HEK293 (cell line): ENCODE measurements around the gene MCTP1.

Source experiments
- CTCF ChIA-PET: fragments of 350-600 bp; formaldehyde crosslinking; extraction: SDS; loops from one replicate; lab custom pipeline; 2021; ENCODE audit warnings: antibody characterized with exemption; lab: Yijun Ruan, JAX
- POLR2A ChIA-PET: fragments of 300-600 bp; formaldehyde crosslinking; extraction: SDS; loops from one replicate; lab custom pipeline; 2020; ENCODE audit warnings: antibody characterized with exemption, inconsistent platforms; lab: Yijun Ruan, JAX
- H3K27ac ChIP-seq: fragments of 200-500 bp; sonication (Bioruptor generic); 2 replicates; pipeline ENCODE4 v1.5.1; 2014; ENCODE audit warnings: low read depth, low read length, control low read depth, inconsistent platforms; ENCODE audit errors: extremely low read depth
- H3K36me3 ChIP-seq, 2 experiments: fragments of 200-500 bp in 1 of 2; sonication (Bioruptor generic) in 1 of 2; 1 replicate in 1 of 2; 2 replicates in 1 of 2; pipeline ENCODE4 v1.5.1; 2014 to 2017; ENCODE audit warnings: inconsistent platforms in 2 of 2, low read length in 2 of 2; ENCODE audit not compliant: control insufficient read depth in 2 of 2, insufficient read depth in 1 of 2
- H3K4me1 ChIP-seq: fragments of 200-500 bp; sonication (Bioruptor generic); 2 replicates; pipeline ENCODE4 v1.5.1; 2014; ENCODE audit warnings: mild to moderate bottlenecking, low read length, inconsistent platforms; ENCODE audit not compliant: control insufficient read depth, insufficient read depth
- H3K4me3 ChIP-seq: 2 replicates; pipeline ENCODE4 v1.5.1; 2011; ENCODE audit warnings: low read depth, mild to moderate bottlenecking, control low read depth, low read length, moderate library complexity
- H3K9me3 ChIP-seq: fragments of 200-500 bp; sonication (Bioruptor generic); 2 replicates; pipeline ENCODE4 v1.5.1; 2014; ENCODE audit warnings: low read depth, low read length, inconsistent platforms; ENCODE audit not compliant: control insufficient read depth, insufficient read depth
- OVOL3 ChIP-seq: fragments of 450-650 bp; formaldehyde crosslinking; IDR thresholded peaks from 2 replicates; pipeline ENCODE4 v1.5.1; 2016; ENCODE audit warnings: missing biosample characterization, missing genetic modification characterization
- PRDM1 ChIP-seq: fragments of 450-650 bp; formaldehyde crosslinking; IDR thresholded peaks from 2 replicates; pipeline ENCODE4; 2016; ENCODE audit warnings: missing biosample characterization, missing genetic modification characterization
- TCF7L2 ChIP-seq: IDR thresholded peaks from 2 replicates; pipeline ENCODE4 v1.6.1; 2011; ENCODE audit warnings: low read depth, mild to moderate bottlenecking, inconsistent platforms, low read length, moderate library complexity, borderline replicate concordance
- ZBTB20 ChIP-seq: fragments of 450-650 bp; formaldehyde crosslinking; IDR thresholded peaks from 2 replicates; pipeline ENCODE4 v1.5.1; 2016; ENCODE audit warnings: missing biosample characterization, missing genetic modification characterization
- ZFHX2 ChIP-seq: fragments of 450-650 bp; formaldehyde crosslinking; conservative IDR thresholded peaks from 2 replicates; pipeline ENCODE4 v1.5.1; 2016; ENCODE audit warnings: missing biosample characterization, missing genetic modification characterization
- ZFP69B ChIP-seq: fragments of 450-650 bp; formaldehyde crosslinking; IDR thresholded peaks from 2 replicates; pipeline ENCODE4 v1.5.1; 2016; ENCODE audit warnings: missing biosample characterization, missing genetic modification characterization
- ZNF175 ChIP-seq: fragments of 450-650 bp; formaldehyde crosslinking; IDR thresholded peaks from 2 replicates; pipeline ENCODE4 v1.5.1; 2016; ENCODE audit warnings: missing biosample characterization, missing genetic modification characterization
- ZNF214 ChIP-seq: fragments of 450-650 bp; formaldehyde crosslinking; IDR thresholded peaks from 2 replicates; pipeline ENCODE4 v1.5.1; 2017; ENCODE audit warnings: missing biosample characterization, mild to moderate bottlenecking, missing genetic modification characterization, borderline replicate concordance
- ZNF354C ChIP-seq: fragments of 450-650 bp; formaldehyde crosslinking; IDR thresholded peaks from 2 replicates; pipeline ENCODE4 v1.5.1; 2016; ENCODE audit warnings: missing biosample characterization, missing genetic modification characterization, low read depth, borderline replicate concordance
- ZNF48 ChIP-seq: fragments of 450-650 bp; formaldehyde crosslinking; IDR thresholded peaks from 2 replicates; pipeline ENCODE4 v1.5.1; 2016; ENCODE audit warnings: missing biosample characterization, missing genetic modification characterization
- ZNF626 ChIP-seq: fragments of 450-650 bp; sonication (Bioruptor Pico); formaldehyde crosslinking; IDR thresholded peaks from 2 replicates; pipeline ENCODE4 v1.5.1; 2018; ENCODE audit warnings: missing biosample characterization, missing genetic modification characterization, inconsistent platforms
- ZNF629 ChIP-seq: fragments of 450-650 bp; formaldehyde crosslinking; IDR thresholded peaks from 2 replicates; pipeline ENCODE4 v1.5.1; 2017; ENCODE audit warnings: missing biosample characterization, missing genetic modification characterization
- ZNF654 ChIP-seq: fragments of 450-650 bp; formaldehyde crosslinking; IDR thresholded peaks from 2 replicates; pipeline ENCODE4 v1.5.1; 2016; ENCODE audit warnings: low read depth, missing biosample characterization, missing genetic modification characterization
- ZNF747 ChIP-seq: fragments of 450-650 bp; formaldehyde crosslinking; IDR thresholded peaks from 2 replicates; pipeline ENCODE4 v1.5.1; 2016; ENCODE audit warnings: missing biosample characterization, missing genetic modification characterization
- TF ChIP-seq, protein P1 (sequence below): fragments of 450-650 bp; formaldehyde crosslinking; IDR thresholded peaks from 2 replicates; pipeline ENCODE4 v1.5.1; 2016; ENCODE audit warnings: missing biosample characterization, missing genetic modification characterization
- TF ChIP-seq, protein P2 (sequence below): fragments of 450-650 bp; formaldehyde crosslinking; IDR thresholded peaks from 2 replicates; pipeline ENCODE4 v1.5.1; 2016; ENCODE audit warnings: missing biosample characterization, missing genetic modification characterization
- TF ChIP-seq, protein P3 (sequence below): fragments of 450-650 bp; formaldehyde crosslinking; IDR thresholded peaks from 2 replicates; pipeline ENCODE4 v1.5.1; 2016; ENCODE audit warnings: missing biosample characterization, missing genetic modification characterization
- TF ChIP-seq, protein P4 (sequence below): fragments of 450-650 bp; formaldehyde crosslinking; IDR thresholded peaks from 2 replicates; pipeline ENCODE4 v1.5.1; 2016; ENCODE audit warnings: missing biosample characterization, missing genetic modification characterization, low read depth

The MCTP1 gene

DNA sequence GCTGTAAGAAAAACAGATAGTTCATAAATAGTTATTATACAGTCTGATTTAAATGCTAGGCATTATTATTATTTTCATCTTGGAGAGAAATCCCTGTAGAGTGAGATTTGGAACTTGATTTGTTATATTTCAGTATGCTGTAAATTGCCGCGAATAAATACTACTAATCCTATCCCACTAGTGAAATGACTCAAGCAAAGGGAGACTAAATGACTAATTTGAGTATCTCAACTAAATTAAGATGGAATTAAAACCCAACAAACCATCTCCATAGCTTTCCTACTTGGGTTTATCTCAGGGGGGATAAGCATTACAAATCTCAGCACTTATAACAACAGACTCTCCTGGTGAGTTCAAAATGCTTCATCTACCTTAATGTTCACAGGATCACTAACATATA, 206.0 kb downstream of the MCTP1 start:
- H3K9me3 ChIP-seq = no peaks in the 10 kb centered on the region
- no peak overlapping the region for H3K27ac ChIP-seq
- ChIA-PET CTCF (no interaction called here), POLR2A (no interaction called here)
- TF ChIP-seq ZFHX2 (tag by site-specific recombination) (no peak), TCF7L2 (no peak), ZBTB20 (no peak), ZNF626 (tag by site-specific recombination) (no peak), ZNF354C (tag by site-specific recombination) (no peak), ZNF747 (tag by site-specific recombination) (no peak), ZNF214 (no peak), ZNF654 (tag by site-specific recombination) (no peak), ZNF629 (tag by site-specific recombination) (no peak), PRDM1 (tag by site-specific recombination) (no peak), ZFP69B (tag by site-specific recombination) (no peak), ZNF48 (tag by site-specific recombination) (no peak), ZNF175 (tag by site-specific recombination) (no peak), OVOL3 (tag by site-specific recombination) (no peak)
- TF ChIP-seq, protein P1, sequence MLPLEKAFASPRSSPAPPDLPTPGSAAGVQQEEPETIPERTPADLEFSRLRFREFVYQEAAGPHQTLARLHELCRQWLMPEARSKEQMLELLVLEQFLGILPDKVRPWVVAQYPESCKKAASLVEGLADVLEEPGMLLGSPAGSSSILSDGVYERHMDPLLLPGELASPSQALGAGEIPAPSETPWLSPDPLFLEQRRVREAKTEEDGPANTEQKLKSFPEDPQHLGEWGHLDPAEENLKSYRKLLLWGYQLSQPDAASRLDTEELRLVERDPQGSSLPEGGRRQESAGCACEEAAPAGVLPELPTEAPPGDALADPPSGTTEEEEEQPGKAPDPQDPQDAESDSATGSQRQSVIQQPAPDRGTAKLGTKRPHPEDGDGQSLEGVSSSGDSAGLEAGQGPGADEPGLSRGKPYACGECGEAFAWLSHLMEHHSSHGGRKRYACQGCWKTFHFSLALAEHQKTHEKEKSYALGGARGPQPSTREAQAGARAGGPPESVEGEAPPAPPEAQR (tag by site-specific recombination) = no peak
- TF ChIP-seq, protein P2, sequence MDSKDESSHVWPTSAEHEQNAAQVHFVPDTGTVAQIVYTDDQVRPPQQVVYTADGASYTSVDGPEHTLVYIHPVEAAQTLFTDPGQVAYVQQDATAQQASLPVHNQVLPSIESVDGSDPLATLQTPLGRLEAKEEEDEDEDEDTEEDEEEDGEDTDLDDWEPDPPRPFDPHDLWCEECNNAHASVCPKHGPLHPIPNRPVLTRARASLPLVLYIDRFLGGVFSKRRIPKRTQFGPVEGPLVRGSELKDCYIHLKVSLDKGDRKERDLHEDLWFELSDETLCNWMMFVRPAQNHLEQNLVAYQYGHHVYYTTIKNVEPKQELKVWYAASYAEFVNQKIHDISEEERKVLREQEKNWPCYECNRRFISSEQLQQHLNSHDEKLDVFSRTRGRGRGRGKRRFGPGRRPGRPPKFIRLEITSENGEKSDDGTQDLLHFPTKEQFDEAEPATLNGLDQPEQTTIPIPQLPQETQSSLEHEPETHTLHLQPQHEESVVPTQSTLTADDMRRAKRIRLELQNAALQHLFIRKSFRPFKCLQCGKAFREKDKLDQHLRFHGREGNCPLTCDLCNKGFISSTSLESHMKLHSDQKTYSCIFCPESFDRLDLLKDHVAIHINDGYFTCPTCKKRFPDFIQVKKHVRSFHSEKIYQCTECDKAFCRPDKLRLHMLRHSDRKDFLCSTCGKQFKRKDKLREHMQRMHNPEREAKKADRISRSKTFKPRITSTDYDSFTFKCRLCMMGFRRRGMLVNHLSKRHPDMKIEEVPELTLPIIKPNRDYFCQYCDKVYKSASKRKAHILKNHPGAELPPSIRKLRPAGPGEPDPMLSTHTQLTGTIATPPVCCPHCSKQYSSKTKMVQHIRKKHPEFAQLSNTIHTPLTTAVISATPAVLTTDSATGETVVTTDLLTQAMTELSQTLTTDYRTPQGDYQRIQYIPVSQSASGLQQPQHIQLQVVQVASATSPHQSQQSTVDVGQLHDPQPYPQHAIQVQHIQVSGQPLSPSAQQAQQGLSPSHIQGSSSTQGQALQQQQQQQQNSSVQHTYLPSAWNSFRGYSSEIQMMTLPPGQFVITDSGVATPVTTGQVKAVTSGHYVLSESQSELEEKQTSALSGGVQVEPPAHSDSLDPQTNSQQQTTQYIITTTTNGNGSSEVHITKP = no peak
- TF ChIP-seq, protein P3, sequence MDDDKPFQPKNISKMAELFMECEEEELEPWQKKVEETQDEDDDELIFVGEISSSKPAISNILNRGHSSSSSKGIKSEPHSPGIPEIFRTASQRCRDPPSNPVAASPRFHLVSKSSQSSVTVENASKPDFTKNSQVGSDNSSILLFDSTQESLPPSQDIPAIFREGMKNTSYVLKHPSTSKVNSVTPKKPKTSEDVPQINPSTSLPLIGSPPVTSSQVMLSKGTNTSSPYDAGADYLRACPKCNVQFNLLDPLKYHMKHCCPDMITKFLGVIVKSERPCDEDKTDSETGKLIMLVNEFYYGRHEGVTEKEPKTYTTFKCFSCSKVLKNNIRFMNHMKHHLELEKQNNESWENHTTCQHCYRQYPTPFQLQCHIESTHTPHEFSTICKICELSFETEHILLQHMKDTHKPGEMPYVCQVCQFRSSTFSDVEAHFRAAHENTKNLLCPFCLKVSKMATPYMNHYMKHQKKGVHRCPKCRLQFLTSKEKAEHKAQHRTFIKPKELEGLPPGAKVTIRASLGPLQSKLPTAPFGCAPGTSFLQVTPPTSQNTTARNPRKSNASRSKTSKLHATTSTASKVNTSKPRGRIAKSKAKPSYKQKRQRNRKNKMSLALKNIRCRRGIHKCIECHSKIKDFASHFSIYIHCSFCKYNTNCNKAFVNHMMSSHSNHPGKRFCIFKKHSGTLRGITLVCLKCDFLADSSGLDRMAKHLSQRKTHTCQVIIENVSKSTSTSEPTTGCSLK (tag by site-specific recombination) = no peak
- TF ChIP-seq, protein P4, sequence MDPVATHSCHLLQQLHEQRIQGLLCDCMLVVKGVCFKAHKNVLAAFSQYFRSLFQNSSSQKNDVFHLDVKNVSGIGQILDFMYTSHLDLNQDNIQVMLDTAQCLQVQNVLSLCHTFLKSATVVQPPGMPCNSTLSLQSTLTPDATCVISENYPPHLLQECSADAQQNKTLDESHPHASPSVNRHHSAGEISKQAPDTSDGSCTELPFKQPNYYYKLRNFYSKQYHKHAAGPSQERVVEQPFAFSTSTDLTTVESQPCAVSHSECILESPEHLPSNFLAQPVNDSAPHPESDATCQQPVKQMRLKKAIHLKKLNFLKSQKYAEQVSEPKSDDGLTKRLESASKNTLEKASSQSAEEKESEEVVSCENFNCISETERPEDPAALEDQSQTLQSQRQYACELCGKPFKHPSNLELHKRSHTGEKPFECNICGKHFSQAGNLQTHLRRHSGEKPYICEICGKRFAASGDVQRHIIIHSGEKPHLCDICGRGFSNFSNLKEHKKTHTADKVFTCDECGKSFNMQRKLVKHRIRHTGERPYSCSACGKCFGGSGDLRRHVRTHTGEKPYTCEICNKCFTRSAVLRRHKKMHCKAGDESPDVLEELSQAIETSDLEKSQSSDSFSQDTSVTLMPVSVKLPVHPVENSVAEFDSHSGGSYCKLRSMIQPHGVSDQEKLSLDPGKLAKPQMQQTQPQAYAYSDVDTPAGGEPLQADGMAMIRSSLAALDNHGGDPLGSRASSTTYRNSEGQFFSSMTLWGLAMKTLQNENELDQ = no peak
- H3K36me3 ChIP-seq = no peaks in the 10 kb centered on the region
- H3K4me1 ChIP-seq = no peaks in the 10 kb centered on the region; the same call in 1 of the 2 replicates
- no peak overlapping the region for H3K4me3 ChIP-seq
